Loucy (cell line): ENCODE measurements around the gene MBNL2.

Source experiments
- CTCF ChIP-seq: fragments of 200-600 bp; sonication (generic); conservative IDR thresholded peaks from 2 replicates; pipeline ENCODE4 v1.5.1; 2014; ENCODE audit warnings: mild to moderate bottlenecking, antibody characterized with exemption, low read length
- EZH2phosphoT487 ChIP-seq: fragments of 200-600 bp; IDR thresholded peaks from 2 replicates; pipeline ENCODE4 v1.6.1; 2018; ENCODE audit warnings: antibody characterized with exemption, mild to moderate bottlenecking, moderate library complexity, borderline replicate concordance

- TF ChIP-seq CTCF (no peak), EZH2phosphoT487 (no peak)
These were observed 102.0 kb downstream of the MBNL2 start for GRCh38 chr13:97324115-97324514.
